Lower lobe of right lung (tissue), 2 donors: Measurements from ENCODE around the gene ABCA4. TPM values are rescaled to one million over a fixed set of nuclear protein-coding genes. Genes with fewer than 3 reads are reported as not detected.

Experiments
- ATAC-seq, 2 donors: fragments of 200-7000 bp; cut with Tn5 transposase; one replicate each; pipeline ENCODE4 v1.9.1; 2020 to 2022; ENCODE audit warnings: mild to moderate bottlenecking in 2 of 2, moderate library complexity in 2 of 2
- DNase-seq: peaks from one replicate; pipeline ENCODE4 v3.0.0-alpha.2; 2020
- H3K27ac ChIP-seq: fragments of 200-600 bp; one replicate; pipeline ENCODE4 v1.8.0; 2022
- H3K27me3 ChIP-seq: fragments of 200-600 bp; one replicate; pipeline ENCODE4 v1.8.0; 2022; ENCODE audit warnings: low read depth
- H3K36me3 ChIP-seq: fragments of 200-600 bp; one replicate; pipeline ENCODE4 v1.8.0; 2022; ENCODE audit warnings: mild to moderate bottlenecking
- H3K4me1 ChIP-seq: fragments of 200-600 bp; one replicate; pipeline ENCODE4 v1.8.0; 2022
- H3K4me3 ChIP-seq: fragments of 200-600 bp; one replicate; pipeline ENCODE4 v1.8.0; 2022; ENCODE audit warnings: mild to moderate bottlenecking
- H3K9me3 ChIP-seq: fragments of 200-600 bp; one replicate; pipeline ENCODE4 v1.8.0; 2022
- CTCF ChIP-seq: fragments of 200-600 bp; IDR thresholded peaks from one replicate; pipeline ENCODE4 v1.8.0; 2022; ENCODE audit warnings: antibody characterized with exemption, mild to moderate bottlenecking
- intact Hi-C: fragments of 100-400 bp; cut with DNase I; formaldehyde crosslinking; loops from one replicate; pipeline ENCODE4 v1.11.0; 2022
- total RNA-seq: library from RNA; stranded (reverse); fragmentation: NEBNext Ultra II Directional; extraction: Animal tissue kit (Norgen Biotek cat#: 25700); gene quantifications from one replicate; pipeline ENCODE4 v1.2.1, GENCODE V29; 2021
- donor health status: DM: no; HTN: yes; CAD: no; lungs with severe emphysema.

The ABCA4 gene
- total RNA-seq, 1 donor from 2014 or later = 1.9 TPM

GRCh38 chr1:94130851-94131595, 10.1 kb upstream of the ABCA4 start:
- H3K9me3 ChIP-seq = no peaks in the 10 kb centered on the region
- H3K27me3 ChIP-seq = no peaks in the 10 kb centered on the region
- H3K4me3 ChIP-seq = no peak overlapping the region
- DNase-seq = no peak
- no peak for ATAC-seq
- no peaks in the 10 kb centered on the region for H3K4me1 ChIP-seq
- no peak overlapping the region for H3K27ac ChIP-seq
- no peak for TF ChIP-seq CTCF
- H3K36me3 ChIP-seq = no peaks in the 10 kb centered on the region
- intact Hi-C loops = no loop called here

GRCh38 chr1:94126651-94127050, 5.7 kb upstream of the ABCA4 start:
- no peak for ATAC-seq
- intact Hi-C loops = no loop called here

GRCh38 chr1:94125551-94126514, 4.9 kb upstream of the ABCA4 start:
- ATAC-seq (no peak), DNase-seq (no peak)
- no peaks in the 10 kb centered on the region for H3K27me3 ChIP-seq
- intact Hi-C loops = no loop called here
- no peaks in the 10 kb centered on the region for H3K9me3 ChIP-seq
- TF ChIP-seq CTCF = no peak
- H3K36me3 ChIP-seq = no peaks in the 10 kb centered on the region
- H3K27ac ChIP-seq = no peak overlapping the region
- H3K4me3 ChIP-seq = no peak overlapping the region
- no peaks in the 10 kb centered on the region for H3K4me1 ChIP-seq

More at GRCh38 chr1:94126651-94127050, 5.7 kb upstream of the ABCA4 start:
- Histone ChIP-seq H3K27ac (no peak overlapping the region), H3K9me3 (no peaks in the 10 kb centered on the region), H3K4me1 (no peaks in the 10 kb centered on the region), H3K4me3 (no peak overlapping the region), H3K36me3 (no peaks in the 10 kb centered on the region), H3K27me3 (no peaks in the 10 kb centered on the region)
- no peak for TF ChIP-seq CTCF
- no peak for DNase-seq

- intact Hi-C loops = no loop called here
- H3K36me3 ChIP-seq = no peaks in the 10 kb centered on the region
- no peaks in the 10 kb centered on the region for H3K4me1 ChIP-seq
- ATAC-seq (no peak), DNase-seq (no peak)
- no peaks in the 10 kb centered on the region for H3K27me3 ChIP-seq
- no peak for TF ChIP-seq CTCF
- no peak overlapping the region for H3K4me3 ChIP-seq
- no peak overlapping the region for H3K27ac ChIP-seq
- H3K9me3 ChIP-seq = no peaks in the 10 kb centered on the region
Measured at GRCh38 chr1:94124538-94124937, 3.6 kb upstream of the ABCA4 start.

- no peak for TF ChIP-seq CTCF
- no peak overlapping the region for H3K27ac ChIP-seq
- no peaks in the 10 kb centered on the region for H3K4me1 ChIP-seq
- no peaks in the 10 kb centered on the region for H3K9me3 ChIP-seq
- DNase-seq (no peak), ATAC-seq (no peak)
- no peak overlapping the region for H3K4me3 ChIP-seq
- no peaks in the 10 kb centered on the region for H3K27me3 ChIP-seq
- H3K36me3 ChIP-seq = no peaks in the 10 kb centered on the region
- intact Hi-C loops = no loop called here
Measured at GRCh38 chr1:94122201-94122970, 1.4 kb upstream of the ABCA4 start.
